HEK293 (cell line): ENCODE measurements around the gene RECK.

Experiments used
- CTCF ChIP-seq: fragments of 450-650 bp; formaldehyde crosslinking; IDR thresholded peaks from 2 replicates; pipeline ENCODE4 v1.5.1; 2016; ENCODE audit warnings: missing biosample characterization, missing genetic modification characterization
- HIC1 ChIP-seq: fragments of 450-650 bp; formaldehyde crosslinking; IDR thresholded peaks from 2 replicates; pipeline ENCODE4 v1.5.1; 2016; ENCODE audit warnings: missing biosample characterization, missing genetic modification characterization
- KLF17 ChIP-seq: fragments of 450-650 bp; formaldehyde crosslinking; IDR thresholded peaks from 2 replicates; pipeline ENCODE4 v1.5.1; 2016; ENCODE audit warnings: missing biosample characterization, missing genetic modification characterization
- PBX3 ChIP-seq: sonication (generic); formaldehyde crosslinking; IDR thresholded peaks from 2 replicates; pipeline ENCODE4 v1.8.1; 2022; ENCODE audit warnings: mild to moderate bottlenecking, moderate library complexity, missing genetic modification reagents
- PRDM1 ChIP-seq: fragments of 450-650 bp; formaldehyde crosslinking; IDR thresholded peaks from 2 replicates; pipeline ENCODE4; 2016; ENCODE audit warnings: missing biosample characterization, missing genetic modification characterization
- REPIN1 ChIP-seq: fragments of 450-650 bp; formaldehyde crosslinking; IDR thresholded peaks from 2 replicates; pipeline ENCODE4 v1.5.1; 2017; ENCODE audit warnings: missing biosample characterization, missing genetic modification characterization, low read depth
- TSHZ1 ChIP-seq: fragments of 450-650 bp; formaldehyde crosslinking; IDR thresholded peaks from 2 replicates; pipeline ENCODE4 v1.5.1; 2016; ENCODE audit warnings: missing biosample characterization, missing genetic modification characterization, borderline replicate concordance
- ZNF274 ChIP-seq, 2 experiments: fragments of 200-500 bp in 1 of 2; fragments of 450-650 bp in 1 of 2; sonication (Bioruptor generic) in 1 of 2; formaldehyde crosslinking in 1 of 2; IDR thresholded peaks; 2 replicates each; pipeline versions ENCODE4 v1.5.1 to v1.6.1; 2014 to 2016; ENCODE audit warnings: borderline replicate concordance in 1 of 2, inconsistent platforms in 1 of 2, low read length in 1 of 2, missing biosample characterization in 1 of 2, missing genetic modification characterization in 1 of 2
- ZNF335 ChIP-seq: fragments of 450-650 bp; formaldehyde crosslinking; conservative IDR thresholded peaks from 2 replicates; pipeline ENCODE4 v1.5.1; 2016; ENCODE audit warnings: missing biosample characterization, missing genetic modification characterization
- ZNF37A ChIP-seq: fragments of 450-650 bp; IDR thresholded peaks from 2 replicates; pipeline ENCODE4 v1.5.1; 2018; ENCODE audit warnings: missing biosample characterization, missing genetic modification characterization
- ZNF488 ChIP-seq: fragments of 450-650 bp; formaldehyde crosslinking; IDR thresholded peaks from 2 replicates; pipeline ENCODE4 v1.5.1; 2016; ENCODE audit warnings: missing biosample characterization, missing genetic modification characterization
- ZNF518A ChIP-seq: fragments of 450-650 bp; formaldehyde crosslinking; conservative IDR thresholded peaks from 2 replicates; pipeline ENCODE4 v1.5.1; 2016; ENCODE audit warnings: low read depth, missing biosample characterization, missing genetic modification characterization
- ZNF558 ChIP-seq: fragments of 450-650 bp; formaldehyde crosslinking; IDR thresholded peaks from 2 replicates; pipeline ENCODE4 v1.5.1; 2016; ENCODE audit warnings: missing biosample characterization, missing genetic modification characterization
- ZNF580 ChIP-seq: fragments of 450-650 bp; formaldehyde crosslinking; IDR thresholded peaks from 2 replicates; pipeline ENCODE4 v1.5.1; 2016; ENCODE audit warnings: missing biosample characterization, missing genetic modification characterization
- ZNF621 ChIP-seq: fragments of 450-650 bp; formaldehyde crosslinking; IDR thresholded peaks from 2 replicates; pipeline ENCODE4 v1.5.1; 2017; ENCODE audit warnings: missing biosample characterization, missing genetic modification characterization
- ZNF623 ChIP-seq: fragments of 450-650 bp; formaldehyde crosslinking; IDR thresholded peaks from 2 replicates; pipeline ENCODE4 v1.5.1; 2016; ENCODE audit warnings: missing biosample characterization, missing genetic modification characterization
- ZNF654 ChIP-seq: fragments of 450-650 bp; formaldehyde crosslinking; IDR thresholded peaks from 2 replicates; pipeline ENCODE4 v1.5.1; 2016; ENCODE audit warnings: low read depth, missing biosample characterization, missing genetic modification characterization
- ZNF658 ChIP-seq: fragments of 450-650 bp; formaldehyde crosslinking; IDR thresholded peaks from 2 replicates; pipeline ENCODE4; 2016; ENCODE audit warnings: missing biosample characterization, missing genetic modification characterization

The RECK gene

GRCh38 chr9:36166168-36166927 lies 129.6 kb downstream of the RECK start (continued):
- TF ChIP-seq KLF17 (tag by site-specific recombination) (0 out of 2 replicates have a peak, but pooled peaks have one; percentile 47), PBX3 (CRISPR knock-in tag) (no peak), ZNF274 (IDR thresholded peaks at IDR 0.05; ENCODE audit: low read length) (no peak), ZNF274 (tag by site-specific recombination; IDR thresholded peaks at IDR 0.05; ENCODE audit: borderline replicate concordance) (no peak), ZNF623 (no peak), ZNF654 (tag by site-specific recombination) (peak; percentile 62), PRDM1 (no peak), ZNF518A (tag by site-specific recombination) (no peak), ZNF658 (tag by site-specific recombination) (no peak), TSHZ1 (tag by site-specific recombination) (no peak), ZNF580 (tag by site-specific recombination) (no peak), ZNF335 (tag by site-specific recombination) (peak; percentile 66), HIC1 (no peak), ZNF558 (tag by site-specific recombination) (no peak), CTCF (tag by site-specific recombination) (peak; percentile 83), ZNF37A (no peak), ZNF488 (tag by site-specific recombination) (no peak), ZNF621 (no peak), REPIN1 (tag by site-specific recombination) (no peak)
